Activated naive CD8-positive, alpha-beta T cell treated with anti-CD3 and anti-CD28 coated beads for 36 hours (primary cell): ENCODE measurements around the gene MESD. TPM values are rescaled to one million over a fixed set of nuclear protein-coding genes. Genes with fewer than 3 reads are reported as not detected.

ENCODE experiments used
- DNase-seq: peaks from one replicate; pipeline ENCODE4 v3.0.0; 2021
- H3K27ac Mint-ChIP-seq: one replicate; pipeline ENCODE4 v1.8.0; 2022; ENCODE audit warnings: mild to moderate bottlenecking, moderate library complexity, mixed read lengths
- H3K27me3 Mint-ChIP-seq: one replicate; pipeline ENCODE4 v1.8.0; 2022; ENCODE audit warnings: mild to moderate bottlenecking, mixed read lengths
- H3K36me3 Mint-ChIP-seq: one replicate; pipeline ENCODE4 v1.8.0; 2021; ENCODE audit warnings: mild to moderate bottlenecking, mixed read lengths
- H3K4me1 Mint-ChIP-seq: one replicate; pipeline ENCODE4 v1.8.0; 2021; ENCODE audit warnings: mixed read lengths
- H3K4me3 Mint-ChIP-seq: one replicate; pipeline ENCODE4 v1.8.0; 2022; ENCODE audit warnings: mild to moderate bottlenecking, moderate library complexity, mixed read lengths
- H3K9me3 Mint-ChIP-seq: one replicate; pipeline ENCODE4 v1.8.0; 2022; ENCODE audit warnings: mixed read lengths
- total RNA-seq, 2 experiments: library from RNA; stranded (reverse); gene quantifications; one replicate each; pipeline ENCODE4 v1.2.3, GENCODE V29; 2021

The MESD gene
- total RNA-seq, 2 experiments from 2014 or later, result 20.7 to 21.0 TPM

- H3K4me1 Mint-ChIP-seq, result peaks cover 42% of the 10 kb centered on the region
Observed at GRCh38 chr15:81002331-81003096, 12.9 kb upstream of the MESD start.

GRCh38 chr15:81002009-81002330, 12.4 kb upstream of the MESD start:
- no peak for DNase-seq
- peaks cover 38% of the 10 kb centered on the region for H3K4me1 Mint-ChIP-seq
- H3K4me3 Mint-ChIP-seq, result peak overlapping the region; percentile 81
- H3K36me3 Mint-ChIP-seq, result peaks cover 28% of the 10 kb centered on the region
- no peaks in the 10 kb centered on the region for H3K27me3 Mint-ChIP-seq
- peak overlapping the region; percentile 81 for H3K27ac Mint-ChIP-seq
- H3K9me3 Mint-ChIP-seq, result no peaks in the 10 kb centered on the region

More at GRCh38 chr15:81002331-81003096, 12.9 kb upstream of the MESD start:
- H3K4me3 Mint-ChIP-seq, result peak overlapping the region; percentile 72
- H3K27ac Mint-ChIP-seq, result no peak overlapping the region
- no peaks in the 10 kb centered on the region for H3K27me3 Mint-ChIP-seq
- no peak for DNase-seq
- H3K36me3 Mint-ChIP-seq, result peaks cover 26% of the 10 kb centered on the region
- no peaks in the 10 kb centered on the region for H3K9me3 Mint-ChIP-seq

- Mint-ChIP-seq H3K36me3 (peaks cover 28% of the 10 kb centered on the region), H3K4me1 (peaks cover 36% of the 10 kb centered on the region)
- peak; percentile 62 for DNase-seq
Observed at GRCh38 chr15:81001152-81002008, 11.8 kb upstream of the MESD start.

GRCh38 chr15:81000624-81001151, 11.1 kb upstream of the MESD start, which contains the start of gene TLNRD1:
Gene TLNRD1, plus strand, starts transcription at chr15:81000923. Its CDS starts 1,349 bp downstream, at chr15:81002272.
- H3K4me1 Mint-ChIP-seq, result peaks cover 36% of the 10 kb centered on the region
- peaks cover 2% of the 10 kb centered on the region for H3K9me3 Mint-ChIP-seq
- DNase-seq, result peak; percentile 88
- H3K27ac Mint-ChIP-seq, result peak within 1 kb of the TSS; percentile 96
- peak within 1 kb of the TSS; percentile 90 for H3K4me3 Mint-ChIP-seq
- H3K27me3 Mint-ChIP-seq, result no peaks in the 10 kb centered on the region
- peaks cover 24% of the 10 kb centered on the region for H3K36me3 Mint-ChIP-seq

More at GRCh38 chr15:81001152-81002008, 11.8 kb upstream of the MESD start:
- Mint-ChIP-seq H3K4me3 (peak overlapping the region; percentile 90), H3K27me3 (no peaks in the 10 kb centered on the region), H3K27ac (peak overlapping the region; percentile 96), H3K9me3 (no peaks in the 10 kb centered on the region)

GRCh38 chr15:81000144-81000623, 10.6 kb upstream of the MESD start:
- Mint-ChIP-seq H3K36me3 (peaks cover 21% of the 10 kb centered on the region), H3K9me3 (peaks cover 2% of the 10 kb centered on the region), H3K27ac (peak overlapping the region; percentile 96), H3K27me3 (no peaks in the 10 kb centered on the region), H3K4me1 (peaks cover 32% of the 10 kb centered on the region), H3K4me3 (peak overlapping the region; percentile 90)
- no peak for DNase-seq

- peak; percentile 70 for DNase-seq
- Mint-ChIP-seq H3K4me1 (peaks cover 27% of the 10 kb centered on the region), H3K27ac (peak overlapping the region; percentile 96), H3K4me3 (peak overlapping the region; percentile 90), H3K9me3 (peaks cover 2% of the 10 kb centered on the region), H3K27me3 (no peaks in the 10 kb centered on the region), H3K36me3 (peaks cover 18% of the 10 kb centered on the region)
Observed at GRCh38 chr15:80999623-81000036, 10.0 kb upstream of the MESD start.

GRCh38 chr15:80998251-80998650, 8.6 kb upstream of the MESD start:
- peaks cover 6% of the 10 kb centered on the region for H3K36me3 Mint-ChIP-seq
- H3K9me3 Mint-ChIP-seq, result peaks cover 2% of the 10 kb centered on the region
- no peaks in the 10 kb centered on the region for H3K27me3 Mint-ChIP-seq
- DNase-seq, result no peak
- H3K27ac Mint-ChIP-seq, result no peak overlapping the region
- H3K4me1 Mint-ChIP-seq, result peaks cover 15% of the 10 kb centered on the region
- H3K4me3 Mint-ChIP-seq, result no peak overlapping the region

- H3K4me1 Mint-ChIP-seq, result peaks cover 13% of the 10 kb centered on the region
- peaks cover 2% of the 10 kb centered on the region for H3K9me3 Mint-ChIP-seq
- H3K27ac Mint-ChIP-seq, result no peak overlapping the region
- no peak overlapping the region for H3K4me3 Mint-ChIP-seq
- H3K27me3 Mint-ChIP-seq, result no peaks in the 10 kb centered on the region
- no peak for DNase-seq
- H3K36me3 Mint-ChIP-seq, result peaks cover 3% of the 10 kb centered on the region
Observed at GRCh38 chr15:80997692-80998091, 8.1 kb upstream of the MESD start.

GRCh38 chr15:80996247-80996646, 6.6 kb upstream of the MESD start:
- DNase-seq, result no peak
- H3K9me3 Mint-ChIP-seq, result peaks cover 2% of the 10 kb centered on the region
- H3K4me1 Mint-ChIP-seq, result peaks cover 18% of the 10 kb centered on the region
- no peak overlapping the region for H3K27ac Mint-ChIP-seq
- H3K4me3 Mint-ChIP-seq, result no peak overlapping the region
- peaks cover 2% of the 10 kb centered on the region for H3K36me3 Mint-ChIP-seq
- no peaks in the 10 kb centered on the region for H3K27me3 Mint-ChIP-seq

GRCh38 chr15:80992441-80992840, 2.8 kb upstream of the MESD start:
- H3K27ac Mint-ChIP-seq, result no peak overlapping the region
- H3K27me3 Mint-ChIP-seq, result peaks cover 3% of the 10 kb centered on the region
- no peak for DNase-seq
- H3K9me3 Mint-ChIP-seq, result peaks cover 2% of the 10 kb centered on the region
- peaks cover 23% of the 10 kb centered on the region for H3K4me1 Mint-ChIP-seq
- H3K36me3 Mint-ChIP-seq, result peaks cover 13% of the 10 kb centered on the region
- no peak overlapping the region for H3K4me3 Mint-ChIP-seq

GRCh38 chr15:80992006-80992405, 2.4 kb upstream of the MESD start:
- H3K9me3 Mint-ChIP-seq, result peaks cover 2% of the 10 kb centered on the region
- DNase-seq, result no peak
- H3K27ac Mint-ChIP-seq, result no peak overlapping the region
- no peak overlapping the region for H3K4me3 Mint-ChIP-seq
- H3K27me3 Mint-ChIP-seq, result peaks cover 3% of the 10 kb centered on the region
- peaks cover 14% of the 10 kb centered on the region for H3K36me3 Mint-ChIP-seq
- H3K4me1 Mint-ChIP-seq, result peaks cover 26% of the 10 kb centered on the region

GRCh38 chr15:80991421-80991820, 1.8 kb upstream of the MESD start:
- no peak for DNase-seq
- Mint-ChIP-seq H3K36me3 (peaks cover 17% of the 10 kb centered on the region), H3K27me3 (peaks cover 3% of the 10 kb centered on the region), H3K4me1 (peaks cover 31% of the 10 kb centered on the region), H3K27ac (no peak overlapping the region), H3K9me3 (peaks cover 2% of the 10 kb centered on the region), H3K4me3 (no peak overlapping the region)

- Mint-ChIP-seq H3K9me3 (peaks cover under 1% of the 10 kb centered on the region), H3K27me3 (peaks cover 3% of the 10 kb centered on the region), H3K4me1 (peaks cover 35% of the 10 kb centered on the region), H3K27ac (no peak overlapping the region), H3K4me3 (no peak overlapping the region), H3K36me3 (peaks cover 20% of the 10 kb centered on the region)
- no peak for DNase-seq
Observed at GRCh38 chr15:80990955-80991354, 1.3 kb upstream of the MESD start.

GRCh38 chr15:80989081-80989517, 520 bp downstream of the MESD start:
- DNase-seq, result no peak
- H3K4me3 Mint-ChIP-seq, result peak overlapping the region; percentile 96
- H3K36me3 Mint-ChIP-seq, result peaks cover 23% of the 10 kb centered on the region
- no peaks in the 10 kb centered on the region for H3K9me3 Mint-ChIP-seq
- H3K27me3 Mint-ChIP-seq, result peaks cover 3% of the 10 kb centered on the region
- peaks cover 49% of the 10 kb centered on the region for H3K4me1 Mint-ChIP-seq
- peak overlapping the region; percentile 91 for H3K27ac Mint-ChIP-seq
